ENCODE measurements around the gene DRG2.

DNA sequence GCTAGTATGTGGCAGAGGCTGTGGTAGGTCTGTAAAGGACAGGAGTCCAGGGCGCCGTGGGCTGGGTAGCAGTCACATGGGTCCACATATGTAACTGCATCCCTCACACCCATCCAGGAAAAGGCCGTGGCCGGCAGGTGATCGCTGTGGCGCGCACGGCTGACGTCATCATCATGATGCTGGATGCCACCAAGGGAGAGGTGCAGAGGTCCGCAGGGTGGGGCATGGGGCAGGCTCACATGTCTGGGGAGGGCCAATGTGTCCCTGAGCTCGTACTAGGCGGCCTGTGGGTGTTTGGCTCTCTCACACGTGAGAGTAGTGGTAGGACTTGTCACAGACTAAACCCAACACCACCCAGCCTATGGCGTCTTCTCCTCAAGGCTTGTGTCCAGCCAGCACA is 11.8 kb downstream of the DRG2 start:
- TF ChIP-seq, protein P1, sequence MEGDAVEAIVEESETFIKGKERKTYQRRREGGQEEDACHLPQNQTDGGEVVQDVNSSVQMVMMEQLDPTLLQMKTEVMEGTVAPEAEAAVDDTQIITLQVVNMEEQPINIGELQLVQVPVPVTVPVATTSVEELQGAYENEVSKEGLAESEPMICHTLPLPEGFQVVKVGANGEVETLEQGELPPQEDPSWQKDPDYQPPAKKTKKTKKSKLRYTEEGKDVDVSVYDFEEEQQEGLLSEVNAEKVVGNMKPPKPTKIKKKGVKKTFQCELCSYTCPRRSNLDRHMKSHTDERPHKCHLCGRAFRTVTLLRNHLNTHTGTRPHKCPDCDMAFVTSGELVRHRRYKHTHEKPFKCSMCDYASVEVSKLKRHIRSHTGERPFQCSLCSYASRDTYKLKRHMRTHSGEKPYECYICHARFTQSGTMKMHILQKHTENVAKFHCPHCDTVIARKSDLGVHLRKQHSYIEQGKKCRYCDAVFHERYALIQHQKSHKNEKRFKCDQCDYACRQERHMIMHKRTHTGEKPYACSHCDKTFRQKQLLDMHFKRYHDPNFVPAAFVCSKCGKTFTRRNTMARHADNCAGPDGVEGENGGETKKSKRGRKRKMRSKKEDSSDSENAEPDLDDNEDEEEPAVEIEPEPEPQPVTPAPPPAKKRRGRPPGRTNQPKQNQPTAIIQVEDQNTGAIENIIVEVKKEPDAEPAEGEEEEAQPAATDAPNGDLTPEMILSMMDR (IDR thresholded peaks at IDR 0.05): no peak
- TF ChIP-seq ZFX (IDR thresholded peaks at IDR 0.05; ENCODE audit: borderline replicate concordance): no peak

All from 22Rv1 (cell line).